ENCODE measurements around the gene SLC17A1. TPM values are rescaled to one million over a fixed set of nuclear protein-coding genes. Genes with fewer than 3 reads are reported as not detected.
A peak's percentile ranks its signal among the peaks of the same experiment; 100 is the strongest.

SLC17A1 gene
- total RNA-seq, 1 experiment from 2014 or later, result not detected

GRCh38 chr6:25832670-25833069 is 818 bp upstream of the SLC17A1 start:
- no peak for DNase-seq (ENCODE audit: low read depth)

DNA sequence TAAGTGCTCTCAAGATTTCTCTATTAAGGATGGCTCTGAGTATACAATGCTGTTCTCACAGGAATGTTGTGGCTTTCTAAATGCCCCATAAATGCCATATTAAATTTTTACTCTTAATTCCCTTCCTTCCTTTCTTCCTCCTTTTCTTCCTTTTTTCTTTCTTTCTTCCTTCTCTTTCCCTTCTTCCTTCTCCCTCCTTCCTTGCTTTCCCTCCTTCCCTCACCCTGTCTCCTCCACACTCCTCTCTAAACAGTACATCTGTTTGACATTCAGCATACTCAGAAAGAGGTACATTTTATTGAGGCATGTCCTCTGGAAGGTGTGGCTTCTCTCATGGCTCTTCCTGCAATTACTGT is 433 bp upstream of the SLC17A1 start:
- no peak for DNase-seq (ENCODE audit: low read depth)

DNA sequence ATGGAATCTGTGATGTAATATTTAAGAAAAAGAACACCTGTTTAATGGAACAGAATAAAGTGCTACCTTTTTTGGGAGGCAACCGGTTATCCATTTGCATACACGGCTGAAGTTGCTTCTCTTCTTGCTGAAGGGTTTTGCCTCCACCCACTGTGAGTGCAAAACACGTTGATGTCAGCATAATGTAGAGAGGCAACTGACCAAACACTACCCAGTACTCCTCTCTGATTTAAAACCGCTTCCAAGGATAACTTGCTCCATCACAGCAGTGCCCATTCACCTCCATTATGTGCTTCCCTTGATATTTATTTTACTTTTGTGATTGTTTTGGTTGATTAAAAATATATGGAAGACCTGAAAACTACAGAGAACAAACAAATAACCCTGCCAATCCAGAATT is 1.4 kb downstream of the SLC17A1 start:
- no peak for DNase-seq (ENCODE audit: low read depth)

DNA sequence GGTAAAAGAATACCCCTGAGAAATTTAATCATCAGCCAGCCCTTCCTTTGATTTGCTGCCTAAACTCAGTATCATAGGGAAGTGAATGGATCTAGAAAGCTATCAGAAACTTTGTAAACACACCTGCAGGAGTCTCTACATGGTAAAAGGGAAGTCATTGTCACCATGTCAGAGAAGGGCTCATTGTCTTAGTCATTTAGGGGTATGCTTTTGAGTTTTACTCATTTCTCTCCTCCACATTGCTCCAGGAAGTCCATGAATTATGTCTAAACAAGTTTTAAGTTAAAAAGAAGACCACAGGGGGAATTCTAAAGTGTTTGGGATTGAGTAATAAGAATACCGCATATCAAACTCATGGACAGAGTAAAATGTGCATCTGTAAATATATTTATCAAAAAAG is 2.5 kb downstream of the SLC17A1 start:
- DNase-seq (ENCODE audit: low read depth), result no peak

- DNase-seq (ENCODE audit: low read depth), result no peak
Observed at GRCh38 chr6:25821341-25821740, 10.5 kb downstream of the SLC17A1 start.

DNA sequence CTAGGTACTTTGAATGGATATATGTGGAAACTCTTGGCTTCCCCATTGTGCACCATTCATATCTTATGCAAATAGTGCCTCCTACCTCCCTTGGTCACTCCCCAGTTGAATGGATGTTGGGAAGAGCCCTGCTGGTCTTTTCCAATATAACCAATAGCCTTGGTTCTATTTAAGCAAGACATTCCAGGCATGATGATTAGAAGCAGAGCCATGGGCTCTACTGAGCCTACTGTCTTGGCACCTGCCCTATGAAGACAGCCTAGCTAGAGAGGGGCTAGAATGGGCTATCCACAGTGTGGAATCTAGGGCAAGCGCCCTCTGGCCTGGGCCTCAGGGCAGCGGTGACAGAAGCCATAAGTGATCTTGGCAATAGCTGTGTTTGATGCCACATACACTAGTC is 15.6 kb downstream of the SLC17A1 start:
- DNase-seq (ENCODE audit: low read depth), result no peak

DNA sequence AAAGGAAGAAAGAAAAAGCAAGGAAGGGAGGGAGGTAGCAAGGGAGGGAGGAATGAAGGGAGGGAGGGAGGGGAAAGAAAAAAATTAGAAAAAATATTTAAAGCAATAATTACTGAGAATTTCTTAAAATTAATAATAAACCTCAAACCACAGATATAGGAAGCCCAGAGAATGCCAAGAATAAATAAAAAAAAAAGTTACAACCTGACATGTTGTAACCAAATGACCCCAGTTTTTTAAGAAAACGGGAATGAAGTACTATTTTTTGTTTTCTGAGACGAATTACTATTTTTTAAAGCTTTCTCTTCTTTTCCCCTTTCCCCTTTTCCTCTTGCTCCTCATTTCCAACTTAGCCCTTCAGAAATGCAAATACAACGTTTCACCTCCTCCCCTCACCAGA is 16.7 kb downstream of the SLC17A1 start:
- no peak for DNase-seq (ENCODE audit: low read depth)

DNA sequence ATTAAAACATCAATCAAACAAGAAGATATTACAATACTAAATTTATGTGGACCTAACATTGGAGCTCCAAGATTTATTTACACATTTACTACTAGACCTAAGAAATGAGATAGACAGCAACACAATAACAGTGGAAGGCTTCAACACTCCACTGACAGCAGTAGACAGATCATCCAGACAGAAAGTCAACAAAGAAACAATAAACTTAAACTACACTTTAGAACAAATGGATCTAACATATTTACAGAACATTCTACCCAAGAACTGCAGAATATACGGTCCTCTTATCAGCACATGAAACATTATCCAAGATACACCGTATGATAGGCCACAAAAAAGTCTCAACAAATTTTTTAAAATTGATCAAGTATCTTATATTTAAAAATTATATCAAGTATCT is 27.0 kb downstream of the SLC17A1 start:
- no peak for DNase-seq (ENCODE audit: low read depth)

DNA sequence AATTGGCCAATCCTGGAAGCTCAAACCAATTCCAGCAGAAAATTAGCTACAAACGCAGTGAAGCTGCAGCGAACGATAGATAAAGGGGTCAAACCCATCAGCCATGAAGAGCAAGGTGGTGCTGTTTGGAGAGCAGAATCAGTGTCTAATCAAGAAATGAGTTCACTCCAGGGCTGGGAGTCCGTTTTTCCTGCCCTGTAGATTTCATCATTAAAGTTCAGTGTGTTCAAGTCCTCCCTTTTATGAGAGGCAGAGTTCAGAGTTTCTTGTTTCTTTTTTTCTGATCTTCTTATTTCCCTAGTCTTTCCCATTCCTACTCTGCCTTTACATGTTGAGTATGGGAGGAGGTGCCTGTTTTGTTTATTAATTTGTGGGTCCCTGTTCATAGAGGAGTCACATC is 30.4 kb downstream of the SLC17A1 start:
- DNase-seq (ENCODE audit: low read depth), result no peak

DNA sequence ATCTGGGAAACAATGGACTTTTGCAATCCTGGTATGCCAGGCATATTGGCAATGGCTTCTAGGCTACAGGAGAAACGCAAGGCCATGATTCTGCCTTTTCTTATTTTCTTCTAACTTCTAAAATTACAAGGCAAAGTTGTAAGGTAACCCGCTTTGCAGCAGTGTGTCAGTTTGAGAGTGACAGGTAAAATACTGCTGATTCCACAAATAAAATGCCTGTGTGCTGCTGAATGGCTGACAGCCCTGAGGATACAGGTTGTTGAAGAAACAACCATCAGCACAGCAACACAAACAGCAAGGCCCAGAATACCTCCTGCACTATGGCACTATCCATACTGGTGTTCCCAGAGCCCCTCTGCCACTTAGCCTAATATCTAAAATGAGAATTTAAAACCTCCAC is 37.1 kb downstream of the SLC17A1 start:
- no peak for DNase-seq (ENCODE audit: low read depth)

GRCh38 chr6:25793970-25794369 is 37.9 kb downstream of the SLC17A1 start:
- no peak for DNase-seq (ENCODE audit: low read depth)

DNA sequence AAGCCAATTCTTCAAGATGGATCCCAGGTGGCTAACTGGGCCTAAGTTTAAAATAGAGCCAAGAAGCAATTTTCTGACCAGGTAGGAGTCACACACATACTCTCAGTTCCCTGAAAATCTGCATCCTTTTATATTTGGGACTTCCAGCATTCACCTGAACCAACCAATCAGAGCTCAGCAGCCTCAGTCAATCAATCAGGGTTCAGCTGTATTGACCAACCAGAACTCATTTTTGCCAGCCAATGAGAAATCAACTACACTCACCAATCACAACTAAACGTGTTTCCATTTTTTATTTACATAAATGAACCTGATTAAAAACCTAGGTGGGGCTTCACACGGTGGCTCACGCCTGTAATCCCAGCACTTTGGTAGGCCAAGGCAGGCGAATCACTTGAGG is 39.8 kb downstream of the SLC17A1 start:
- DNase-seq (ENCODE audit: low read depth), result no peak

DNA sequence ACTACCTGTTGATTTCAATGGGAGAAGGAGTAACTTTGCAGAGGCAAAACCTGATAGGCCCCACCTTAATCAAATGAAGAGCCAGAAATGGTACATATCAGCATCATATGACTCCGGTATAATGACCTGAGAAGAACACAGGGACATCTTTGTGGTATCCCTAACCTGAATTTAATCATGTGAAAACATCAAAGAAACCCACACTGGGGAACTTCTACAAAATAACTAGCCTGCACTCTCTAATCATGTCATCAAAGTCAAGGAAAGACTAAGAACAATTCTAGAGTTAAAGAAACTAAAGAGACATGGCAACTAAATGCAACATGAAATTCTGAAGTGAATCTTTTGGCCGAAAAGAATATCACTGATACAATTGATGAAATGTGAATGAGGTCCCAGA is 42.4 kb downstream of the SLC17A1 start:
- no peak for DNase-seq (ENCODE audit: low read depth)

GRCh38 chr6:25788305-25788922 is 43.4 kb downstream of the SLC17A1 start:
- peak; percentile 65 for DNase-seq (ENCODE audit: low read depth)

GRCh38 chr6:25787428-25787827 is 44.4 kb downstream of the SLC17A1 start:
- no peak for DNase-seq (ENCODE audit: low read depth)

GRCh38 chr6:25781134-25781533 is 50.7 kb downstream of the SLC17A1 start:
- DNase-seq (ENCODE audit: low read depth), result no peak

GRCh38 chr6:25777856-25778649 is 53.8 kb downstream of the SLC17A1 start:
- no peak for DNase-seq (ENCODE audit: low read depth)

DNA sequence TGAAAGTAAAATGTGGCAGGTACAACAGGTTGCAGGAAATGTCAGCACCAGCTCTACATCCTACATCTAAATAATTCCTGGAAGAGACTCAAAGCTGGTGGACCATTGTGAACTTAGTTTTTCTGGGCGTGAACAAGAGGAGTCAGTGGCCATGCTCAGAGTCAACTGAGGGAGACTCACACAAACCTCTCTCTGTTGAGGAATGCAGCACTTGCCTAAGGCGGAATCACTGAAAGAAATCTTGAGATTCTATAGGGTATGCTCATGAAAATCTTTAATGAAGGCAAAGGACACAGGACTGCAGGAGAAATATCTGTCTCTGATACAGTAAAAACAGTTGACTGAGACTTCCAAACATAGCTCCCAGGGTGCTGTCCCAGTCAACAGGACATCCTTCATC is 54.8 kb downstream of the SLC17A1 start:
- DNase-seq (ENCODE audit: low read depth), result no peak

- DNase-seq (ENCODE audit: low read depth), result no peak
Observed at GRCh38 chr6:25774120-25774715, 57.6 kb downstream of the SLC17A1 start.

DNA sequence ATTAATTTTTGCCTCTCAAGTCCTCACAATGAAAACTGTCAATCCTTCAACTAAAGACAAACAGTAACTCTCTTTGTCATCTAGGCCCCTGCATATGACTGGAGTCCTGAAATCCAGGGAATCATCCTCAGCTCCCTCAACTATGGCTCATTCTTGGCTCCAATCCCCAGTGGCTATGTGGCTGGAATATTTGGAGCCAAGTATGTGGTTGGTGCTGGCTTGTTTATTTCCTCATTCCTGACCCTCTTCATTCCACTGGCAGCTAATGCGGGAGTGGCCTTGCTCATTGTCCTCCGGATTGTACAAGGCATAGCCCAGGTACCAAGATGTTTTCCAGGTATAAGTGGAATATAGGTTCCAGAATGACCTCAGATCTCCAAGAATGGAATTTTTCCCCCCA is 61.9 kb downstream of the SLC17A1 start:
- no peak for DNase-seq (ENCODE audit: low read depth)

DNA sequence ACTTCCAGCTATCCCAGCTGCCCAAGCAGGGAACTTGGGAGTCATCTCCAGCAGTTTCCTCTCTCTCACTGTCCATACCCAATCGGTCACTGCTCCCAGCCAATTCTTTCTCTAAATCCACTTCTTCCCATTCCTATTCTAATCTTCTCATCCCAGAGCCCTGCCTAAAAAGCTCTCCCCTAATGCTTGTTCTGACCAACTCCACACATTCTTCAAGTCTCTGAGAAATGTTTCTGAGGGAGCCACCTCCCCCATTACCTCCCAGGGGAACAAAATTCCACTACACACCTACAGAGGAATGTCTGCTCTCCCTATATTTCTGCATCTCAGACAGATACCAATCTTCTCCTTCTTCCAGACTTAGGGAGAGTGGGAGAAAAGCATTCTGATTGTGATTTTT is 63.3 kb downstream of the SLC17A1 start:
- no peak for DNase-seq (ENCODE audit: low read depth)

GRCh38 chr6:25764611-25765010 is 67.2 kb downstream of the SLC17A1 start:
- no peak for DNase-seq (ENCODE audit: low read depth)
